NCI-H2029 (cell line): Measurements from ENCODE around the gene CCDC154.
"Not testable (repeated sequence)": the region's sequence is repeated elsewhere in the genome, so short reads cannot be mapped to it uniquely, and the experiment has no call there.

Experiments
- DNase-seq: peaks from one replicate; lab custom pipeline; 2025; lab: John Stamatoyannopoulos, UW

The CCDC154 gene

DNA sequence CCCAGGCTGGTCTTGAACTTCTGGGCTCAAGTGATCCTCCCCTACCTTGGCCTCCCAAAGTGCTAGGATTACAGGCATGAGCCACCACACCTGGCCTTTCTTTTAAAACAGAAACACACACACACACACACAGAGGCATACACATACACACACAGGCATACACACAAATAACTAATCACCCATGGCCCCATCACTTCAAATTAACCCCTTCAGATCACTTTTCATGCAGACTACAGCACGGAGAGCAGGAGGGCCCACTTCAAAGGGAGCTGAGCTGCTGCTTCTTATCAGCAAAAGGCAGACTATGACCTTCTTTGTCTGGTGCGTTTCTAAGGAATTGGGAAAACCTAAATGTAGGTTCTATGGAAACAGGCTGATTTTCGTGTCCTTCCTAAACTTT lies 28.6 kb upstream of the CCDC154 start:
- DNase-seq, result no peak

DNA sequence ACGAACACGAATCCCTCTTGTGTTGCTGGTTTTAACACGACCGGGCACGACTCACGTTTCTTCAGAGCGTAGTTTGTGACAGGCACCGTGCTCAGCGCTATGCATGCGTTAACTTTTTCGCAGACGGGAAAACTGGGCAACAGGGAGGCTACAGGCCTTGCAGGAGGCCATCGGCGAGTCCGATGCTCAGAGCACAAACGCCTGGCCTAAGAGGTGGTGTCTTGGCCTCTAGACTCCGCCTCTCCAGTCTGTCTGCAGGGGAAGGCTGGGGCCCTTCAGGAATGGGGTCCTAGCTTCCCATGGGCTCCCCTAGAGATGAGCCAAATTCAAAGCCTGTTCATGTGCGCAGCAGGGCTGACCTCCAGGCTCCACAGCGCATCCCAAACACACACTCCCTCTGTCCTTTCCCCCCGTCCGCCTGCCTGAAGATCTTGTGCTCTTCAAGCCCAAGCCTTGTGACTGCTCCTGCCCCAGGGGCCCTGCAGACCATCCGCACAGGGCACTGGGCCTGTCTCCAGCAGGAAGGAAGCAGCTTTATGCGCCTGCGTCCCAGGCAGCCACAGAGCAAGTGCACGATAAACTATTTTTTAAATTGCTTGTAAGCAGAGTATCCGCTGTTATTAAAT lies 27.3 kb upstream of the CCDC154 start:
- no peak for DNase-seq

DNA sequence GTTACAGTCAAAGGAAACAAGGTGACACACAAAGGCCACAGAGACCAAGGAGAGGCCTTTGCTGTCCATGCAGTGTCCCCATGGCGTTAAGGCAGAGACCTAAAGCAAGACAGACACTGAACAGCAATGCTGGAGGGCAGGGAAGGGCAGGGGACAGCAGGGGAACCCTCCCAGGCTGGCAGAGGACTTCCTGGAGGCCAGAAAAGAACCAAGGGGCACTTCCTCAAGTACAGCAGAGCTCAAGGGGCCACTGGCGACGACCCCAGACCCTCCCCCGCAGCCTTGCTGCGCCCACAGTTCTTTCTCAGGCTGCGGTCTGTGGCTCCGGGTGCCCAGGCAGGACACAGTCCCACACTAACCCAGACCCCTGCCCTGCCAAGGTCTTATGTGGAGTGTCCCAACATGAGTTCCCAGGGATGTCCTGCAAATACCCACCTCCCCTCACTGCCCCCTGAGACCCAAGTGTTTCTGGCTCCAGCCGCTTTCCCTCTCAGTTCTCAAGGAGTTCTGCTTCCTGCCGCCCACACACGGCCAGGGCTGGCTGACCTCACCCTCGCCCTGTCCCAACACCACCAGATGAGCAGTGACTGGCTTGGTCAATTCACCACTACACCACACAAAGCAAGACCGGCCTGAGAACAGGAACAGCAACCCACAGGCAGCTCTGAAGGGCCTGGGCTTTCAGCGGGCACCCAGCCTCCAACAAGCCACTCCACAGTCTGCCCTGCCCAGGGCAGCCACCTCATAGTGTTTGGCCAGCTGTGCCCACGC lies 26.3 kb upstream of the CCDC154 start:
- DNase-seq, result no peak

DNA sequence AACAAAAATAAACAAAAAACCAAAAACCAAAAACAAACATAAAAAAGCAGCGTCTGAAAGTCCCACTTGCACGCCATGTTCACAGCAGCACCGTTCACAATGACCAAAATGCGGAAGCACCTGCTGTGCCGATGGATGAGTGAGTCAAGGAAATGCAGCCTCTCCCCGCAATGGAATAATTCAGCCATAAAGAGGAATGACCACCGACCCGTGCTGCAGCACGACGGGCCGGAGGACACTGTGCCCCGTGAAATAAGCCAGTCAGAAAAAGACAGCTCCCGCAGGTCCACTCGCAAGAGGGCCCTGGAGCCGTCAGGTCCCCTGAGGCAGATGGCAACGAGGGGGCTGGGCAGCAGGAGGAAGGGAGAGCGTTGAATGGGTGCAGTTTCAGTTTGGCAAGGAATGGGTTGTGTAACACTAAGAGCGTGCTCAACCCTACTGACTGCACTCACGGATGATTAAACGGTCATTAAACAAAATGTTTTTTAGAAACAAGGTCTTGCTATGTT lies 25.4 kb upstream of the CCDC154 start:
- no peak for DNase-seq

DNA sequence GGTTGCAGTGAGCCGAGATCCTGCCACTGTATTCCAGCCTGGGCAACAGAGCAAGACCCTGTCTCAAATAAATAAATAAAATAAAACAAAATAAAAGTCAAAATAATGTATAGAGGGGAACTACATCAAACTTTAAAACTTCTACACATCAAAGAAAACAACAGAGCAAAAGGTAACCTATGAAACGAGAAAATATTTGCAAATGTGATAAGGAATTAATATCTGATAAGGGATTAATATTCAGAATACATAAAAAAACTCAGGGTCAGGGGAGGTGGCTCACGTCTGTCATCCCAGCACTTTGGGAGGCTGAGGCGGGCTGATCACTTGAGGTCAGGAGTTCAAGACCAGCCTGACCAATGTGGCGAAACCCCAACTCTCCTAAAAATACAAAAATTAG lies 24.8 kb upstream of the CCDC154 start:
- not testable (repeated sequence) for DNase-seq

DNA sequence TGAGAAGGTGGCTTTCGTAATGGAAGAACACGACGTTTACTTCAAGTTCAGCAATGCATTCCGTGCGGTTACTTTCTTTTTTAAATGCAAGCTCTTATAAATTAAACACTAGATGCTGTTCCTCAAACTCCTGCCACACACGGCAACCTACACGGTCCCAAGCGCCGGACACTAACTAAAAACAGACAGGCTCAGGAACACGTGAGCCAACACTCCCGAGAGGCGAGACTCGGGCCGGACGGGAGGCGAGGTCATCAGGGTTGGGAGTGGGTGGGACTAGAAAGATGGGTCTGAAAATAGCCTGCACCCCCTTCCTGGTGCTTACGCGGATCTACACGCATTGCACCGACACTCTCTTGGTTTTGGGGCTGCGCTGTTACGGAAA lies 24.1 kb upstream of the CCDC154 start:
- DNase-seq, result no peak

DNA sequence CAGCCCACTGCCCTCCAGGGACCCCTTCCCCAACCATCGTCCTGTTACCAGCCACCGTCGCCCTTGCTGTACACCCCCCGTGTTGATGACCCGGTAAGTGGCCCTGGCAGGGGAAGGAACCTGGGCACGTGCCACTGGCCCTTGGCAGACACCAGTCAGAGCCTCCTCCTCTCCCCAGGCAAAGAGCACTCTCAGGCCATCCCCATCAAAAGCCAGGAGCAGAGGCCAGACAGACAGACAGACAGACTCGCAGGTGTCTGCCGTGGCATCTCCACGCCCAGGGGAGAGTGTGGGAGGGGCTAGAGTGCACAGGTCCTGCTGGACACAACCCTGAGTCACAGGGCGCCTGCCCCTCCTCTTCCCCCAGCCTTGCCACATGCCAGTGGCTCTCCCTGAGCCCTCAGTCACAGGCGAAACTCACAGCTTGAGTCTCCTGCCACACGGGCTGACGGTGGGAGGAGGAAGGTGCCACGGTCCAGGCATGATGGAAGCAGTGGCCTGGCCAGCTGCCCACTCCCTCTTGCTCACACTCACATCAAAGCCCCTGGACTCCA lies 22.7 kb upstream of the CCDC154 start:
- DNase-seq, result no peak

DNA sequence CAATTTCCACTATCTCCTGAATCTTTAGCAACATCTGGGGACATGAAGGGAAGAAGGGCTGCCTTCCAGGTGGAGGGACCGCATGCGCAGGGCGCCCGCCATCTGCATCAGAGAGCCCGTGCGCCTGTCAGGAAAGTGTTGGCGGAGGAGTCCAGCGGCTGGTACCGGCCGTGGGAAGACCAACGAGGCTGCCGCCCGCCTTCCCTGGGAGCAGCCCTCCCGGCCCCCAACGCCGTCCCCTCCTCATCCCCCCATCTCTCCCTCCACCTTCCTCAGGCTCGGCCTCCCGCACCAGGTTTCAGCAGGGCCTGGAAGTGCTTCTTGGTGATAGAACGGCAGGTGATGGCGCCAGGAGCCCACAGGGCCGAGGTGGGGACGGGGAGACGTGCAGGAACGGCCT lies 21.7 kb upstream of the CCDC154 start:
- DNase-seq, result no peak

DNA sequence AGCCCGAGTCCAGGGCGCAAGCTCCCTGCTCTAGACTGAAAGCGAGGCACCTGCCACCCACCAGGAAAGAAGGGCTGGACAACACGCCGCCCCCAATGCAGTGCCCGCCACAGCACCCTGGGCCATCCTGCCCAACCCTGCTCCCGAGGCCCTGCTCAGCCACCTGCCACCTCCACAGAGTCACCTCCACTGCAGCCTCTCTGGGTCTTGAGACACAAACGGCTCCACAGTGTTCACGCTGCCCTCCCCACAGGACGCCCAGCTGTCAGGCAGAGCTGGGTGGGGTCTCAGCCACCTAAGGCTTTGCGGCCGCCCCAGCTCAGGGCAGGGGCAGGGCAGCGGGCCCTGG lies 21.2 kb upstream of the CCDC154 start:
- DNase-seq, result no peak

DNA sequence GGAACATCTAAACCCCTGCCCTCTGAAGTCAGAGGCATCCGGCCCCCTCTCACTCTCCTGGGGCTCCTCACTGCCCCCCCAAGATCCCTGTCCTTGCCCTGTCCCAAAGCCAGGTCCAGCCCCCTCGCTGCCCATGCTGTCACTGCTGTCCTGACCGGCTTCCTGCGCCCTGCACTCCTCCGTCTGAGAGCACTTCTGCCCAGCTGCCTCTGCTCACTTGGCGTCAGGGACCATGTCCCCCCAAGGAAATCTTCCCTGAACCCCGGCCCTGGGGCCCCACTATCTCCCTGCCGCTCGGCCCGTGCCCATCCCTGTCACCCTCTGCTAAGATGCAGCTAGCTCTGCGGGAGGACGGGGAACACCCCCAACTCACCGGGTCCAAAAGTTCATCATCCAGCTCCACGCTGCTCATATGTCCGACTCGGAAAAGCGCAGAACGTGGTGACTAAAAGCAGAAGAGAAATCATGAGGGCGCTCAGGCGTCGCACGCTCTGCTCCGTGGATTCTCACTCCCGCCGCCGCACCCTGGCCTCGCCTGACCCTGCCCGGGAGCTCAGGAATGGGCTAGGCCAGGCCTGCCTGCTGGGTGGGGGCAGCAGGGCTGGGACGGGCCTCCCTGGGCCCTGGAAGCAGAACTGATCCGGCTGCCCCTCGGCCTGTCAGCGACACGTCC lies 20.7 kb upstream of the CCDC154 start:
- DNase-seq, result no peak

DNA sequence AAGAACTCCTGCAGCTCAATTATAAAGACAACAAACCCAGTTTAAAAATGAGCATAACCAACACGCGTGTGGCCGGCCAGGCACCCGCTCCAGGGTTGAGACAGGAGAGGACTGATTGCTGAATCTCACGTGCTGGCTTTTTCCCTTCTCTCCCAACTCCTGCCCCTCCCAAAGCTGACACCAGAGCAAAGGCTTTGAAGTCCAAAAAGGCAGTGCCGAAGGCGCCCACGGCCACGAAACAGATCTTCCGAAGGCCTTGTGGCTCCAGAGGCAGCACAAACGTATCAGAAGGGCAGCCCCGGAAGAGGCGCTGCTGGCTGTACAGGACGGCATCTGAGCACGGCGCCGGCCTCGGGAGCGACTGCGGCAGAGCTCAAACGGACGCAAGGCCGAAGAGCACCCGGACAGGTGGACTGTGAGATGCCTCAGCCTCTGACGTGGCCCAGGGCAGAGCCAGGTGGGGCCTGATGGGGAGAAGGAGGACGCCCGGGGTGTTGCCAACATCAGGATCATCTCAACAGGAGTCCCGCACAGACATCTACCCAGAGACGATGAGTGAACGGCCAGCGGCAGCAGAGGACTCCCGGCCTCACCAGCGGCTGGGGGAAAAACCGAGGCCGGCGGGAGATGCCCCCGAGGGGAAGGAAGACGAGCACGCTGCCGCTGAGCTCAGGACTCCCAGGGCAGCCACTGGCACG lies 20.0 kb upstream of the CCDC154 start:
- DNase-seq, result no peak

DNA sequence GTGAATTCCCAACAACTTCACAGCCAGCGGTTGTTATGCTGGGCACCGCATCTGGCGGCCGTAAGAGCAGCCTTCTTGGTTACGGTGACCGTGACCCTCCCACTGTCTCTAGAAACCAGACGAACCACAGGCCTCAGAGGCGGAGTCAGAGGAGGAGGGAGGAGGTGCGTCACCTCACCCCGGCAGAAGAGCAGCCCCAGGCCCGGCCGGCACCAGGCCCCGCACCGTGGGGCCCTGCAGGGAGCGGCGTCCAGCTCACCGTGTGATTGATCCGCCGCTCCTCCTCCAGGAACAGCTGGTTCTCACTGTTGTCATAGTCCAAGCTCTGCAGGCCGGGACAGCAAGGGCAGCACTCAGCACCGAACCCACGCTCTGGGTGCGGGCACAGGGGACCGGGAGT lies 16.8 kb upstream of the CCDC154 start:
- no peak for DNase-seq

DNA sequence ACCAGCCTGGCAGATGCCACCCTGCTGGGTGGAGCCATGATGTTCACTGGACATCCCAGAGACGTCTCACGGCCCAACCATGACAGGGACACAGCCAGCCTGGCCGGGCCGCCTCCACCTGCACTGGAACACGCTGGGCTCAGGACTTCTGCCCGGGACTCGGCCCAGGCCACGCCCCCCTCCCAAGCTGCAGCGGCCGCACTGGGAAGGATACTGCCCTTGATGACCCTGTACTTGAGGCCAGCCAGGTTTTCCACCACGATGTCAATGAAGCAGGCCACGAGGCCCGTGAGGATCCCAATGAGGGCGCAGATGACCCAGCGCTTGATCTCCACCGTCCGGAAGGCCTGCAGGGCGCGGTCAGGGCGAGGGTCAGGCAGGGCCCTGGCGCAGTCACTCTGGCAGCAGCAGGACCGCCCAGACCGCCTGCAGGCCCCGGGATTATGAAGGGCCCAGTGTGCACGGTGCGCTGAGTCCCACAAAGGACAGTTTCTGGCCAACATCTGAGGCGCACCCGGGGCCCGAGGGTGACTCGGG lies 16.3 kb upstream of the CCDC154 start:
- no peak for DNase-seq

DNA sequence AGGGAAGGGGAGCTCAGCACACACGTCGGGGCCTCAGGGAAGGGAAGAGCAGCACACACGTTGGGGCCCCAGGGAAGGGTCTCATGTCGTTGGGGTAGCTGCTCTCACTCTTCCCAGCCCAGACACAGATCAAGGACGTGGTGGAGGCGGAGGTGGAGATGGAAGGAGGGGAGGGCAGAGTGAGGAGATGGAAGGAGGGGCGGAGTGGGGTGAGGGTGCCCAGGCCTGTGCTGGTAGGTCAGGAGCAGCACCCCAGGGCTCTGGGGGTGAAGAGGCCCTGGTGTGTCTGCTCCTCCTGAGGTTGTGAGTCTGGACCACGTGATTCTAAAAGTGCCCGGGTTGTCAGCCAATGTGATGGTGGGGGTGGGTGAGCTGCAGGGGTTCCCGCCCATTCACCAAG lies 15.6 kb upstream of the CCDC154 start:
- no peak for DNase-seq

DNA sequence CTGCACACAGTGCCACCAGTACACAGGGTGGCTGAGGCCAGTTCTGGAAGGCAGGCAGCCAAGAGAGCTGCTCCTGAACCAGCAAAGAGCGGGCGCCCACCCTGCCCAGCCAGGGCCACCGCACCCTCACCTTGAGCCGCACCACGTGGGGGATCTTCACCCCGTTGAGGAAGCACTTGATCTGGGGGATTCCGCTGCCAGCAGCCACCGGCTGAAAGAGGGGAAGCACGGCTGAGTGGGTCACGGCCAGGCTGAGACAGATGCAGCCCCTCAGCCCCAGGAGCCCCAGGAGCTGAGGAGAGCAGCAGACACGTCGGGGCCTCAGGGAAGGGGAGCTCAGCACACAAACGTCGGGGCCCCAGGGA lies 14.6 kb upstream of the CCDC154 start:
- no peak for DNase-seq

DNA sequence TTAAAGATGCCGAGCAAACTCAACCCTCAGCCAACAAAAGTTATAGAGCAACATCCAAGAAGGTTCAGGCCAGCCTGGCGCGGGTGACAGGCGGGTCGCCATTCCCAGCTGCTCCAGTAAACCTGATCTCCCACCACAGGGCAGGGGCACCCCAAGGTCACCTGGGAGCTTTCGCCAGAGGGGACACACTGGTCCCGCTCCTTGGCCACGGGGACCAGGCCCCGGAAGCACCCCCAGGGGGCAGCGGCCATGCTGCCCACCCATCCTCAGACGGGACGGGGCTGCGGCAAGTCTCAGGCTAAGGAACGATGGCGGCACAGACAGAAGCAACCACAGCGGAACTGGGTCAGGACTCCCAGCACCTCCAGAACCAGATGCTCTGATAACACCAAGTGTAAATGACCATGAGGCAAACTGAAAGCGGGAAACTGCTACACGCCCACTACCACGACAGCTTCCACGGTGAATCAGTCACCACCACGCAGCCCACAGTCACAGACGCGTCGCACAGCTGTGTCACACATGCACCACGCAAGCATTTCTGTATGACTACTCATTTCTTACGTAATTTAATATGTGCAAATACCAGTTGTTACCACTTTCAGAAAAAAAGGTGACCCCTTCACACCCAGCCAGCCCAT lies 14.1 kb upstream of the CCDC154 start:
- DNase-seq, result no peak

DNA sequence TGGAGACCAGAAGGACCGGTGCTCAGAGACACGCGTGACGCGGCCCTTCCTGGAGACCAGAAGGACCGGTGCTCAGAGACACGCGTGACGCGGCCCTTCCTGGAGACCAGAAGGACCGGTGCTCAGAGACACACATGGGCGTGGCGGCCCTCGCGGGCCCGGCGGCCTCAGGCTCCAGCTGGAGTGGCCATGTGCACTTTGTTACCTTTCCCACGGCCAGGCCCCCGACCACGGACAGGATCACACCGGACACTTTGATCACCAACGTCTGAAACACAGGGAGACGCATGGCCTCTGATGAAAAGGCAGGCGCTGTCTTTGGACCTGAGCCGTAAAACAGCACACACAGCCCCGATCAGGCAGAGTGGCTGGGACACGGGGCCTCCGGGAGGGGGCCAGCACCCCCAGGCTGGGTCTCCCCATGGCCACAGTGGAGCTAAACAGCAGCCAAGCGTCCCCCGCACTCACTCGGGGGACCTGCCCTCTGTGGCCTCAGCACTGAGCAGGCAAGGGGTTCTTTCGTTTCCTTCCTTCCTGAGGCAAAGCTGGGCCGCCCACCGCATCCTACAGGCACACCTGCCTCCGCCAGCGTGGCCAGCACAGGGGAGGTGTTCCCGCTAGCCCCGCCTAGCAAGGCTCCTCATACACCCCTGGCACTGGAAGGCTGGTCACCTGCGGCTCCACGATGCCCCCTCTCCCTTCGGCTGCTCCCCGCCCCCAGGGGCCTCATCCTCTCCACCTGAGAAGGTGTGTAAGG lies 13.3 kb upstream of the CCDC154 start:
- no peak for DNase-seq

DNA sequence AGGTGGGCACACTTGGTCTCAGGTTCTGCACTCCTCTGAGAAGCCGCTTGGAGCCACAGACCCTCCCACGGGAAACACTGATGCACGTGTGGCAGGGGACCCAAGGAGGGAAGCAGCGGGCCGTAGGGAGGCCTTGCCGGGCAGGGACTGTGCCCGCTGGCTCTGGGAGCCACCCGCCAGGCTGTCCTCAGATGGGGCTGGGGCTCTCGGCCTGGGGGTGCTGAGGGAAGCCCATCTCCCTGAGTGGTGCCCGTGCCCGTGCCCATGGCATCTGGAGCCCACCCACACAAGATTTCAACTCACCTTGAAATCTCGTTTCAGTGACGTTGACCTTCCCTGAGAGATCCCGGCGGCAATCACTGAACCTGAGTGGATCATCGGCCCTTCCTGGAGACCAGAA lies 12.6 kb upstream of the CCDC154 start:
- no peak for DNase-seq

DNA sequence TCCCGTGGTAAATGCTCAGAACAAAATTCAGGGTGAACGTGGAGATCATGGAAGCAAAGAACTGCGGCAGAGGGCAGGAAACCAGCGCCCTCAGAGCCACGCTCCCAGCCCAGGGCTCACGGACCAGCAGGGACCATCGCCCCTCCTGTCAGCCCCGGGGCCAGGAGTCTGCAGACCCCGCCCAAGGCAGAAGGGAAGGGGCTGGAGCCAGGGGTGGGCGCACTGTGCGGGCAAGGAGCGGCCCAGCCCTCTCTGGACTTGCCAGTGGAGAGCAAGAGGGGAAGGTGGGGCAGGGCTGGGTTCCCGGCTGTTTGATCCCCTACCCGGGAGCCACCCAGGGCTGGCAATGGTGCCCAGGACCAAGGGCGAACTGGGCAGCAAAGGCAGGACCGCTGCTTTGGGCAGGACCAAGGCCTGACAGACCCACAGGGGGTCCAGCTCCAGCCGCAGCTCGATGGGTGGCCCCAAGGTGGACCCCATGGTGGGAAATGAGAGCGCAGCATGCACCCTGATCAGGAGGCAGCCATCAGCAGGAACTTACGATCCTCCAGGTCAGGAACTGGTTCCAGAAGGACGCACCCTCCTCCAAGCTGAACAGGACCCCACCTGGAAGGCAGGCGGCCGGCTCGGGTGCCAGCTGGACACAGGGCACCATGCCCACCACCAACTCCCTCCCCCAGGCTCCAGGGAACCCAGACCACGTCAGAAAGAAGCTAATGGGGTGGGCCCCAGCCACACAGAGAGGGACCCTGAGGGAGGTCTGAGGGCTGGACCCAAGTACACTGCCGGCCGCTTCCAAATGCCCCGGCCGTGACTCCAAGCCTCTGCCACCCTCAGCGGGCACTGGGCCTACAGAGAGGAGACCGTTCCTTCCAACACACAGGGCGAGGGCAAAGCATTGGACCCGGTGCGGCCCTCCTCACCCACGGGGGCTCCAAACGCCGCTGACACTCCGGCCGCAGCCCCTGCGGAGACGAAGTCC lies 11.1 kb upstream of the CCDC154 start:
- DNase-seq, result no peak

DNA sequence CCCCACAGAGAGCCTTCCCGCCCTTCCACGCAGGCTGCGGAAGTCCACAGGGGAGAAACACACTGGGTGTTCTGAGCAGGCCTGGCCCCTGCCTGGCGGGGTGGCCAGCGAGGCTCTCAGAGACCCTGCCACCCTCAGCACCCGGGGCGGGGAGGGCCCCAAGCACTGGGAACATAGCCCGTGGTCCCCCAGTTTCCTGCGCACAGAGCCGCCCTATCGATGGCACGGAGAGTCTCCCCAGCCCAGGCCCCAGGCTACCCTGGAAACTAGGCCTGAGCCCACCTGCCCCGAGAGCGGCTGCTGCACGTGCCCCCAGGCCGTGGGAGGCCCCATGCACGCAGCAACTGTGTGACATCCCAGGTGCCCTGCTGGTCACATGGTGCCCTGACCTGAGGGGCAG lies 10.2 kb upstream of the CCDC154 start:
- DNase-seq, result no peak
